Common myeloid progenitor, CD34-positive (primary cell): ENCODE data around the gene KIAA1328.

Experiments
- CTCF ChIA-PET: fragments of 350-600 bp; sonication (Branson Sonifier 250); formaldehyde crosslinking; loops from one replicate; lab custom pipeline; 2021; ENCODE audit warnings: antibody characterized with exemption; lab: Charles Lee
- POLR2A ChIA-PET: fragments of 350-600 bp; sonication (Branson Sonifier 250); formaldehyde crosslinking; loops from one replicate; lab custom pipeline; 2021; ENCODE audit warnings: antibody characterized with exemption; lab: Charles Lee
- DNase-seq, 3 donors: peaks; one replicate each; pipeline versions ENCODE4 v3.0.0 to v3.0.0-alpha.2; 2013
- H3K27ac ChIP-seq, 2 experiments: 1 replicate in 1 of 2; 2 replicates in 1 of 2; pipeline ENCODE4 v1.7.0; 2013; ENCODE audit warnings: inconsistent platforms in 2 of 2, low read length in 2 of 2, mild to moderate bottlenecking in 2 of 2, low read depth in 1 of 2, moderate library complexity in 1 of 2; ENCODE audit not compliant: severe bottlenecking in 2 of 2, insufficient read depth in 1 of 2, poor library complexity in 1 of 2
- H3K27me3 ChIP-seq, 5 experiments: replicated peaks in 2 of 5; 1 replicate in 3 of 5; 2 replicates in 2 of 5; pipeline versions ENCODE4 v1.6.1 to v1.7.0; 2013; ENCODE audit warnings: low read length in 4 of 5, mild to moderate bottlenecking in 2 of 5, moderate library complexity in 2 of 5, inconsistent platforms in 1 of 5; ENCODE audit not compliant: insufficient read depth in 5 of 5, control insufficient read depth in 4 of 5
- H3K36me3 ChIP-seq, 4 experiments: 1 replicate in 2 of 4; 2 replicates in 2 of 4; pipeline versions ENCODE4 v1.6.1 to v1.7.0; 2013; ENCODE audit warnings: low read length in 3 of 4, control low read depth in 1 of 4, mild to moderate bottlenecking in 1 of 4; ENCODE audit not compliant: control insufficient read depth in 4 of 4, insufficient read depth in 4 of 4
- H3K4me1 ChIP-seq, 4 experiments: 1 replicate in 3 of 4; 2 replicates in 1 of 4; pipeline versions ENCODE4 v1.6.1 to v1.7.1; 2013; ENCODE audit warnings: low read length in 3 of 4, mild to moderate bottlenecking in 3 of 4, control low read depth in 1 of 4, inconsistent platforms in 1 of 4, moderate library complexity in 1 of 4; ENCODE audit not compliant: control insufficient read depth in 4 of 4, insufficient read depth in 4 of 4; ENCODE audit errors: control extremely low read depth in 1 of 4
- H3K4me3 ChIP-seq, 7 experiments: 1 replicate in 4 of 7; 2 replicates in 3 of 7; pipeline versions ENCODE4 v1.5.1 to v1.7.0; 2013; ENCODE audit warnings: mild to moderate bottlenecking in 7 of 7, low read length in 6 of 7, moderate library complexity in 6 of 7, inconsistent platforms in 2 of 7, low read depth in 2 of 7, control low read depth in 1 of 7; ENCODE audit not compliant: insufficient read depth in 4 of 7, control insufficient read depth in 1 of 7; ENCODE audit errors: extremely low read depth in 1 of 7
- H3K9me3 ChIP-seq, 5 experiments: 1 replicate in 4 of 5; 2 replicates in 1 of 5; pipeline versions ENCODE4 v1.6.1 to v1.7.1; 2013; ENCODE audit warnings: low read length in 4 of 5, mild to moderate bottlenecking in 2 of 5, inconsistent platforms in 1 of 5, low read depth in 1 of 5, moderate library complexity in 1 of 5; ENCODE audit not compliant: control insufficient read depth in 4 of 5, insufficient read depth in 2 of 5; ENCODE audit errors: control extremely low read depth in 1 of 5
- WGBS: methylation state at CpG from one replicate; pipeline ENCODE4 v1.1.5; 2013; ENCODE audit not compliant: insufficient coverage; 5-methylcytosine and 5-hydroxymethylcytosine counted together

The KIAA1328 gene

GRCh38 chr18:36830158-36830495, 1.2 kb downstream of the KIAA1328 start:
- no CpG with 5 or more reads among the region's 1 CpG for WGBS
- ChIA-PET CTCF (interaction anchor here (0.6 to 1.3 kb wide), 3 partner anchors 9 to 512 kb away, joined by 3 to 5 read pairs (median 3); no protein-coding TSS in a partner anchor), POLR2A (interaction anchor here (1.3 kb wide), 1 partner anchor 701 kb away, joined by 3 read pairs; the partner anchor contains the start of gene SLC39A6)
- H3K27me3 ChIP-seq: no peaks in the 10 kb centered on the region
- H3K9me3 ChIP-seq: no peaks in the 10 kb centered on the region
- peak overlapping the region in 1 of 2 experiments; percentile 80 for H3K27ac ChIP-seq
- peaks cover 12 to 22% (median 20%) of the 10 kb centered on the region in 4 experiments for H3K4me1 ChIP-seq
- peaks cover 0 to 3% (median 1%) of the 10 kb centered on the region in 4 experiments for H3K36me3 ChIP-seq
- no peak for DNase-seq
- H3K4me3 ChIP-seq: peak overlapping the region in 4 of 7 experiments; percentile 84 to 99 (median 94)

GRCh38 chr18:36831139-36831538, 2.2 kb downstream of the KIAA1328 start:
- Histone ChIP-seq H3K27me3 (no peaks in the 10 kb centered on the region), H3K4me3 (no peak overlapping the region), H3K9me3 (no peaks in the 10 kb centered on the region), H3K36me3 (peaks cover 0 to 7% (median 5%) of the 10 kb centered on the region in 4 experiments), H3K27ac (no peak overlapping the region), H3K4me1 (peaks cover 12 to 22% (median 20%) of the 10 kb centered on the region in 4 experiments)
- no CpG with 5 or more reads among the region's 1 CpG for WGBS
- ChIA-PET POLR2A (no interaction called here), CTCF (no interaction called here)
- no peak for DNase-seq

- POLR2A ChIA-PET: no interaction called here
- 100% methylated on average over 2 of the region's 2 CpGs for WGBS
- Histone ChIP-seq H3K27me3 (no peaks in the 10 kb centered on the region), H3K36me3 (peaks cover 3 to 14% (median 8%) of the 10 kb centered on the region in 4 experiments), H3K4me1 (peaks cover 9 to 18% (median 14%) of the 10 kb centered on the region in 4 experiments), H3K9me3 (no peaks in the 10 kb centered on the region), H3K27ac (no peak overlapping the region), H3K4me3 (no peak overlapping the region)
- DNase-seq: no peak
- CTCF ChIA-PET: no interaction called here
Observed at GRCh38 chr18:36833120-36833519, 4.2 kb downstream of the KIAA1328 start.

- ChIA-PET CTCF (no interaction called here), POLR2A (no interaction called here)
- Histone ChIP-seq H3K27ac (no peak overlapping the region), H3K4me3 (no peak overlapping the region), H3K9me3 (no peaks in the 10 kb centered on the region), H3K4me1 (peaks cover 0 to 3% (median 1%) of the 10 kb centered on the region in 4 experiments), H3K36me3 (peaks cover 6 to 18% (median 12%) of the 10 kb centered on the region in 4 experiments), H3K27me3 (no peaks in the 10 kb centered on the region)
- no CpG with 5 or more reads among the region's 1 CpG for WGBS
- no peak for DNase-seq
Observed at GRCh38 chr18:36835927-36836326, 7.0 kb downstream of the KIAA1328 start.

- peaks cover 0 to 9% (median under 1%) of the 10 kb centered on the region in 4 experiments for H3K4me1 ChIP-seq
- H3K9me3 ChIP-seq: no peaks in the 10 kb centered on the region
- POLR2A ChIA-PET: no interaction called here
- CTCF ChIA-PET: interaction anchor here (1.3 kb wide), 1 partner anchor 10 kb away, joined by 3 read pairs; no protein-coding TSS in a partner anchor
- 100% methylated on average over 4 of the region's 4 CpGs for WGBS
- H3K27ac ChIP-seq: no peak overlapping the region
- H3K36me3 ChIP-seq: peaks cover 6 to 23% (median 13%) of the 10 kb centered on the region in 4 experiments
- H3K4me3 ChIP-seq: no peak overlapping the region
- no peak for DNase-seq
- no peaks in the 10 kb centered on the region for H3K27me3 ChIP-seq
Observed at GRCh38 chr18:36839835-36840234, 10.9 kb downstream of the KIAA1328 start.

- H3K4me1 ChIP-seq: peaks cover 0 to 7% (median under 1%) of the 10 kb centered on the region in 4 experiments
- ChIA-PET CTCF (no interaction called here), POLR2A (no interaction called here)
- H3K36me3 ChIP-seq: peaks cover 3 to 9% (median 5%) of the 10 kb centered on the region in 4 experiments
- no peaks in the 10 kb centered on the region for H3K27me3 ChIP-seq
- WGBS: 97% methylated on average over 5 of the region's 5 CpGs
- no peak for DNase-seq
- no peak overlapping the region for H3K27ac ChIP-seq
- H3K9me3 ChIP-seq: no peaks in the 10 kb centered on the region
- H3K4me3 ChIP-seq: no peak overlapping the region
Observed at GRCh38 chr18:36843199-36843598, 14.3 kb downstream of the KIAA1328 start.

GRCh38 chr18:36843784-36844183, 14.9 kb downstream of the KIAA1328 start:
- H3K27me3 ChIP-seq: no peaks in the 10 kb centered on the region
- WGBS: no CpG with 5 or more reads among the region's 2 CpGs
- H3K4me3 ChIP-seq: no peak overlapping the region
- no peaks in the 10 kb centered on the region for H3K9me3 ChIP-seq
- H3K36me3 ChIP-seq: peaks cover 3 to 9% (median 5%) of the 10 kb centered on the region in 4 experiments
- no peak overlapping the region for H3K27ac ChIP-seq
- CTCF ChIA-PET: no interaction called here
- POLR2A ChIA-PET: no interaction called here
- H3K4me1 ChIP-seq: peaks cover 0 to 7% (median under 1%) of the 10 kb centered on the region in 4 experiments
- peak in 2 of 3 donors; percentile 34 to 53 for DNase-seq
